Posterior cingulate gyrus (tissue), 11 donors: ENCODE data around the gene PRMT3.
"Not testable (repeated sequence)": the region's sequence is repeated elsewhere in the genome, so short reads cannot be mapped to it uniquely, and the experiment has no call there.

ENCODE experiments used
- DNase-seq, 10 donors: peaks; one replicate each; pipeline versions ENCODE4 v3.0.0 to v3.0.0-alpha.2; 2020 to 2021; ENCODE audit warnings: mixed read lengths in 3 of 10
- intact Hi-C: fragments of 100-400 bp; cut with DNase I; formaldehyde crosslinking; loops from one replicate; pipeline ENCODE4 v1.15.1; 2023

Gene PRMT3

DNA sequence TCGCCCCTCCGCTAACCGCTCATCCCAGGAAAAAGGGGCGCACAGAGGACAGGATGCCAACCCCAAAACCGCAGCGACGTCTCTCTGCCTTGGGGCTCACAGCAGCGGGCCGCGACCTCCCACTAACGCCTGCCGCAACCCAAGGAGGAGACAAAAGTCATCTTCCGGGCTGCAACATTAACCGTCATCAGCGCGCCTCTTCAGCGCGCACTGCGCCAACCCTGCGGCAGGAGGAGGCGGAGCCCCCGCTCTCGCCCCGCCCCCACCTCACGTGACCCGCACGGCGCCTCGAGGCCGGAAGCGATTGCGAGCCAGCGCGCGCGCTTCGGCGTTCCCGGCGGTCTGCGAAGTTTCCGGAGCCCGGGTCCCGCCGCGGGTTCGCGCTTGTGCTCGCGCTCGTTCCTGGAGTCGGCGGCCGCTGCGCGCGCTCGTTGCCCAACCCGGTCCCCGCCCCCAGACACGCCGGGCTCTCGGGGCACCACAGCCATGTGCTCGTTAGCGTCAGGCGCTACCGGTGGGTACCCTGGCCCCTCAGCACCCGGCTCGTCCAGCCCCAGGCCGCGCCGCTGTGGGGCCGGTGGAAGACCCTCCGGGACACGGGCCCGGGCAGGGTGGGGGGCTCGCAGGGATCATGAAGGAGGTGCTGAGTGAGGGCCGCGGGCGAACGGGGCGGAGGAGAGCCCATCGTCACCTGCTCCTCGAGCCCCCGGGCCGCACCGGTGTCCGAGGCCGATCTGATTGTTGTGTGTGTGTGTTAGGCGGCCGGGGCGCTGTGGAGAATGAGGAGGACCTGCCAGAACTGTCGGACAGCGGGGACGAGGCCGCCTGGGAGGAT, at the start of gene PRMT3:
Gene PRMT3 (plus strand): TSS at position 456 of the 835 bp plus-strand sequence. CDS start 31 bp downstream, at position 487.
- peak; percentile 90 to 99 (median 92) for DNase-seq
- intact Hi-C loops = loop anchor here (1.0 to 5.0 kb wide), 3 partner anchors 24 to 223 kb away; partner anchors contain the start of gene HTATIP2

DNA sequence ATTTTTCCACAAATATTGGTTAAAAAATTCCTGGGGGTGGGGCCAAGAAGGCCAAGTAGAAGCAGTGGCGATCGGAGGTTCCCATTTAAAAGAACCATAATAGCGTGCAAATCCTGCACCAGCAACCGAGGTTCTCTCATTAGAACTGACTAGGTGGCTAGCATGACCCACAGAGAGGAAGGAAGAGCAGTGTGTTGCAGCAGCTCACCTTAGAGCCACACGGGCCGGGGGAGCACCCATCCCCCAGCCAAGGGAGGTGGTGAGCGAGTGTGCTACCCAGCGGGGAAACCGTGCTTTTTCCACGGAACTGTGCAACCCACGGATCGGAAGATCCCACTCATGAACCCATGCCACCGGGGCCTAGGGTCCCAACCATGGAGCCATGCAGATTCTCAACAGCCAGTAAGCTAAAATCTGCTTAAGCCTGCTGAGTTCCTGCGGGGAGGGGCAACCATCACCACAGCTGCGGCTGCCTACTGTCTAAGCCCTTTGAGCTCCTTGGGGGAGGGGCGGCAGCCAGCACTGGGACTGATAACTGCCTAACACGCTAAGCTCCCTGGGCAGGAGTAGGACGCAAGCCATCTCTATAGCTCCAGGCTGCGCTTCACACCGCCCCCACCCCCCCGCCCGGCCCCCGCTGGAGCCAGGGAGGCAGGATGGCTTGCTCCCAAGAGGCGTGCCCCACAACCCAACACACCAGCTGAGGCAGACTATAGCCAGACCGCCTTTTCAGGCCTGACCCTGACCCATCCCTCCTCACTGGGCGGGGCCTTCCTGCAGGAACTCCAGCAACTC, 45.0 kb upstream of the PRMT3 start:
- DNase-seq = peak in 4 of 10 donors; percentile 18 to 90 (median 40)
- intact Hi-C loops = no loop called here

DNA sequence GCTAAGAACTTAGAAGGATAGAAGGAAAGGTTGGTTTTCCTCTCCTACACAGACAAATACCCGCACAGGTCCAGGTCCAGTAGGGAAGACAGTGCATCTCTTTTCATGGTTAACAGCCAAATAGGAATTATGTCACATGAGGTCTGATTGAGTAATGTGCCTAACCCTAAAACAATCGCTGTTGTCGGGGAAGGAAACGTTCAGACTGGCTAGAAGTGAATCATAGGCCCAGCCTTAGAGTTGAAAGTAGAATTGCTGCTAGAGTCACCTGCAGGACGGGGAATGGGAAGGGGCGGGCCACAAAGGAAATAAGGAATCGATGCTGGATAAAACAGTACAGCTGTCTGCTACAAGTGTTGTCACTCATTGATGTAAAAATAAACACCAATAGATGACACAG, 36.4 kb upstream of the PRMT3 start:
- DNase-seq = no peak
- intact Hi-C loops = loop anchor here (10.0 kb wide), 2 partner anchors 396 to 436 kb away; no protein-coding TSS in a partner anchor

DNA sequence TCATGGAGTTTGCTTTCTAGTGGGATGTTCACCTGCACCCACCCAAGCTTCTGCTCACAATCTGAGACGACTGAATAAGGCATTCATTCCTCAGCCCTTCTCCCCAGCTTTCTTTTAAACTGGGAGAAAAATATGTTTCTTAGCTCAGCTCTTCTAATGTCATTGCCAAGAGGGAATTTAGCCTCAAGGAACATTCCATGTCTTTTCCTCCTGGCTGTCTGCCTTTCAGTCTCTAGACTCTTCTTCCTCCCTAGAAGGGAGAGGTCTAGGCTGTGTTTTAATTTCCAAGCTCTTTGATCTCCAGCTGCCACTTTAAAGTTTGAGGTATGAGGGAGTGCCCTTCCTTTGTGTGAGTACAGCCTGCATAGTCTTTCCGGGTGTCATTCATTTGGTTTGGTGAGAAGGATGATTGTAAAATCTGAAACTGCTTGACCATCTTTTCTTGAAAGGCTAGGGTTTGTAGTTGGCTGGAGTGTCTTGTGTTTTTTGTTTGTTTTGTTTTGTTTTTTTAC, 35.7 kb upstream of the PRMT3 start:
- DNase-seq = no peak
- intact Hi-C loops = loop anchor here (10.0 kb wide), 2 partner anchors 397 to 437 kb away; no protein-coding TSS in a partner anchor

DNA sequence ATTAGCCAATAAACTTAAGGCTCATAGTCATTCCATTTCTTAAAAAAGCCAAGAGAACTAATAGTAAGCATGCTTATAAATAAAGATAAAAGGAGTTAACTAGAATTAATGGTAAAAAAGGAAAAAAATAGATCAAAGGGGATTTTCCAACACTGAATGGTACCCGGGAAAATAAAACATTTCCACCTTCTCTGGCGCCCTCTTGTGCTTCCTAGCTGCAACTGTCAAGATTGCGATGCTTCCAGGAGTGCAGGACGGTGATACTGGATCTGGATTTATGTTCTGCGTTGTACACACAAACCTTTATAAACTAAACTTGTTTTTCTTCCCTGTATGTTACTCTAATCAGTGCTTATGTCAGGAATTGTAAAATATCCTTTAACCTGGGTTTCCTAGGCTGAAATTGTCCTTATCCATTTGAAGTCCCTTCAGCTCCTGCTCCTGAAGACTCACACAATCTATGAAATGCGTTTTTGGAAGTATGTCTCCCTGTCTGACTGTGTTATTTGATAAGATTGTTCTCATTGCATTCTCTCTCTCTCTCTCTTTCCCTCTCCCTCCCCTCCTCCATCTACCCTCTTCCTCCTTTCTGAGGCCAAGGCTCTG, 33.6 kb upstream of the PRMT3 start:
- intact Hi-C loops = loop anchor here (2.0 to 10.0 kb wide), 3 partner anchors 225 to 439 kb away; no protein-coding TSS in a partner anchor
- DNase-seq = peak in 7 of 10 donors; percentile 37 to 86 (median 55)

DNA sequence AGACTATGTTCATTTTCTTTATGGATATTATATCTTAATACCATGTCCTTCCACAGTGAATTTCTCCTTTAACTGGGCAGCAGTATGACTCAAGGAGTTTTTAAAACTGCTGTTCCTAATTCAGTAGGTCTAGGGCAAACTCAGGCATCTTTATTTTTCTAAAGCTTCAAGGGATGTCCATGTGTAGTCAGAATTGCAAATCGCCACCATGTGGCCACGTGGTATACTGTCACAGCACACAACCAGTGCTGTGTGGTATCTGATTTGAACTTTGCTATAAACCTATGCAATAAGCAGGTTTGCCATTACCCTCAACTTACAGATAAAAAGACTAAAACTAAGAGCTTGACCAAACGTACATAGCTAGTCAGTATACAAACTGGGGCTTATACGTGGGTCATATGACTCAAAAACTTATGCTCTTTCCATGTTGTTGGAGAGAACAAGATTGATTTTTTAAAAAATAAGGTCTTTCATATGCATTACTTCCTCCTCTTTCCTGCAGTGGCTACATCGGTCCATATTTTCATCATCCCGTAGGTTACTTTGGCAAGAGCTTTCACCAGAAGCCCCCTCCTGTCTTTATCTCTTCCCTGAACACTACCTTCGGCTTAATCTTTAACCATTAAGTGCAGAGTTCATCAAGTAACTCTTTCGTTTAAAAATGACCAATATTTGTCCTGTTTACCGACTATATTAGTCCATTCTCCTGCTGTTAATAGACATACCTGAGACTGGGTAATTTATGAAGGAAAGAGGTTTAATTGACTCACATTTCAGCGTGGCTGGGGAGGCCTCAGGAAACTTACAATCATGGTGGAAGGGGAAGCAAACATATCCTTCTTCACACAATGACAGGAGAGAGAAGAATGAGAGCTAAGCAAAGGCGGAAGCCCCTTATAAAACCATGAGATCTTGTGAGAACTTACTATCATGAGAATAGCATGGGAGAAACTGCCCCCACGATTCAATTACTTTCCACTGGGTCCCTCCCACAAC, 32.0 kb upstream of the PRMT3 start:
- peak in 6 of 10 donors; percentile 34 to 89 (median 42) for DNase-seq
- intact Hi-C loops = loop anchor here (2.0 to 10.0 kb wide), 3 partner anchors 227 to 441 kb away; no protein-coding TSS in a partner anchor

DNA sequence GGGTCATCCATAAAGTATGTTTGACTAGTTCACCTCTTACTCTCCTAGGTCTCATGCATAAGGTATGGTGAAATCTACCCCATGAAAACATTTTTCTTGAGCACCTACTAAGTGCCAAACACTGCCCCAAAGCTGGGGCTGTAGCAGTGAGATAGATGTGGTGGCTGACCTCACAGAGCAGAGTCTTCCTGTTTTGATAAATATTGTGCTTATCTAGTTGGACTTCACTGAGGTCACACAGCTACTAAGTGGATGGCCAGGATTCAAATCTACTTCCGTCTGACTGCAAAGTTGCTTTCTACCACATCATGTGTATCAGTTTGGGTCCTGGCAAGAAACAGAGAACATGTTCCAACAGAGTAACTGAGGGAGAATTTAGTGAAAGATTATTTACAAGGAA, 30.4 kb upstream of the PRMT3 start:
- no peak for DNase-seq
- intact Hi-C loops = loop anchor here (10.0 kb wide), 2 partner anchors 402 to 442 kb away; no protein-coding TSS in a partner anchor

DNA sequence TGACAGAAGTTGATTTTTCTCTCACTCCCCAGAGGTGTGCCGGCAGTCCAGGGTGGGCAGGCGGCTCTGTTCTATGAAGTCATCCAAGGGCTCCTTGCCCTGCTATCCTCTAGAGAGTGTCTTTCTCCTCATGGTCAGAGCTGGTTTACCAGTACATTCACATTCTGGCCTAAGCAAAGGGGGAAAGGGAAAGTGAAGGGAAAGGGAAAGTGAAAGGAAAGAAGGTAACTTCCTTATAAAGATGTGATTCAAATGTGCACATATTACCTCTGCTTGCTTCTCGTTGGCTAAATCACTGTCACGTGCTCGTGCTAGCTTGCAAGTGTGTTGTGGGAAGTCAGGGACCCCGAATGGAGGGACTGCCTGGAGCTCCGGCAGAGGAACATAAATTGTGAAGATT, 26.9 kb upstream of the PRMT3 start:
- intact Hi-C loops = no loop called here
- no peak for DNase-seq

DNA sequence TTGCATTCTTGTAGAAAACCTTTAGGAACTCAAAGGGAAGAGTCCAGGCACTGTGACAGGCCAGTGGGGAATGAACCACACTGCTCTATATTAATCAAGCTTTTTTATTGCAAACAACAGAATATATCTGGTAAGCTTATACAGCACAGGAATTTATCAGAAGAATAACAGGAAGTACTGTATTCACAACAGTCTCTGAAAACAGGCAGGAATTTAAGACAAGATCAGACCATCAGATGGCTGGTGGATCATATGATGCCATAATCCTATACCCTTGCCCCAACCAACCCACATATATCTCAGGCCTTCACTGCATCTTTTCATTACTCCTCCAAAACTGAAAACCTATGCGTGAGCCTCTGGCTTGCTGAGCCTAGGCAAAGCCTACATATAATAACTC, 25.0 kb upstream of the PRMT3 start:
- intact Hi-C loops = no loop called here
- DNase-seq = no peak

DNA sequence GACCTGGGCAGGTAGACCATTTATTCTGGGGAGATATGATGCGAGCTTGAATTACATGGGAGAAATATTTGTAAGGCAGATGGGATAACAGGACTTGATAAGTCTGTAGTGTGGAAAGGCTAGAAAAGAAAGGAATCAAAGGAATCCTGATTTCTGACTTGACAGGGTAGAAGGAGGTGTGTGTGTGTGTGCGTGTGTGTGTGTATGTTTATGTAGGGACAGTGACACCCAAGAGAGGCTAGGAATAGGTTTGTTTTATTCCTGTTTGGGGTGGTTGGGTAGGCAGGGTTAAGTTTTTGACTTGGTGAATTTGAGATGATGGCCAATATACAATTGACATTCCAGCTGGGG, 24.4 kb upstream of the PRMT3 start:
- DNase-seq = no peak
- intact Hi-C loops = loop anchor here (1.0 kb wide), 1 partner anchor 24 kb away; the partner anchor contains the start of gene PRMT3

DNA sequence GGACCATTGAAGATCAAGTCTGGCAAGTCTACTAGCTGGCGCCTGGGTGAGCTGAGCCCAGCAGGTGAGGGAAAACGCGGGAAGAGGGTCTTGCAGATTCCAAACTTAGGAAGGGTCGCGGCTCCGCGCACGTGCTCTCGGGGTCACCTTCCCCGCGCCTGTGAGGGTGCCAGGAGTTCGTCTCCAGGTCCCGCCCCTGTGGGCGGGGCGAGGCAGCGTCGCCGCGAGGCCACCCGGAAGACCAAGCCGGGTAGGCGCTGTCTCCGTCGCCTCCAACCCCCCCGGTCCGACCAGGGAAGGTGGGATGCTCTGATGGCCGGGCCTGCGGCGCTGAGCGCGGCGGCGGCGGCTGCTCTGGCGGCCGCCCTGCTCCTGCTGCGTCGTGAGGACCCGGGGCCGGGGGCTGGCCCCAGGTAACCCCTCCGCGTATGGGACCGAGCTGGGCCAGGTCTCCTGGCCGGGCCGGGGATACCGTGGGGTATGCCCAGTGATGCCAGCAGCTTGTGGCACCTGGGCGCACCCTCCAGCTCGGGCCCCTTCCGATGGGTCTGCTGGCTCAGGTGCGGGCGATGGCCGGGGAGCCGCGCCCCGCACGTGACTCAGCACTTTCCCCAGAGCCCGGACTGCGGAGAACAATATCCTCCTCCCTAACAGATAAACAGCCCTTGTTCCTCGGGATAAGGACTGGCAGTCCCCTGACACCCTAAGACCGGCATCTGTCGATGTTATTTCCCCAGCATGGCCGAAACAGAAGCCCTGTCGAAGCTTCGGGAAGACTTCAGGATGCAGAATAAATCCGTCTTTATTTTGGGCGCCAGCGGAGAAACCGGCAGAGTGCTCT, 23.8 kb upstream of the PRMT3 start, which contains the start of gene HTATIP2:
Gene HTATIP2 (plus strand): TSS at position 215 of the 841 bp plus-strand sequence. CDS start 524 bp downstream, at position 739.
- DNase-seq = peak; percentile 43 to 96 (median 70)
- intact Hi-C loops = loop anchor here (1.0 kb wide), 1 partner anchor 24 kb away; the partner anchor contains the start of gene PRMT3

DNA sequence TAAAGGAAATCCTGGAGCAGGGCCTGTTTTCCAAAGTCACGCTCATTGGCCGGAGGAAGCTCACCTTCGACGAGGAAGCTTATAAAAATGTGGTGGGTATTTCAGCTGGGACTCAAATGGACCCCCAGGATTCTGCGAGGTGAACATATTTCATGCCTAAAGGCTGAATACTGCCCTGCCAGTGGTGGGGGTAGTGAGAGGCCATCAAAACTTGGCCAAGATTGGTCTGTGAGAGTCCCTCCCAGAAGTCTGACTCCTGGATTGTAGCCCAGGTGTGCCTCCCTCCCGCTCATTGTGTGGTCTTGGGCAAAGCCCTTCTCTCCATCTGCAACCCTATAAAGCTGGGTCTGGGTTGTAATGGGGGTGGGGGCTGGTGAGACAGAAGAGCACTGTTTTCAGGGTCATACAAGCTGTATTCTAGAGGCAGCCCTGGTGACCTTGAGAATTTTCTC, 23.1 kb upstream of the PRMT3 start:
- DNase-seq = no peak
- intact Hi-C loops = no loop called here

DNA sequence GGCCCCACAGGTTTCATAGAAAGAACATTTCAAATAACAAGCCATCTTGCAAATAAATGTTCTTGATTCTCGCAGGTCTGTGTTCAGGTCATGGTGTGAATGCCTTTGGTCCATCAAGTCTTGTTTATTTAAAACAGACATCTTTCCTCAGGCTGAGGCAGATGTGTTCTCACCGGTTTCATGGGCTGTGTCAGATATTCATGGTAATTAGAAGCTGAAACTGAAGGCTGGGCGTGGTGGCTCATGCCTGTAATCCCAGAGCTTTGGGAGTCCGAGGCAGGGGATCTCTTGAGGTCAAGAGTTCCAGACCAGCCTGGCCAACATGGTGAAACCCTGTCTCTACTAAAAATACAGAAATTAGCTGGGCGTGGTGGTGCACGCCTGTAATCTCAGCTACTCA, 22.1 kb upstream of the PRMT3 start:
- intact Hi-C loops, DNase-seq: not testable (repeated sequence)

DNA sequence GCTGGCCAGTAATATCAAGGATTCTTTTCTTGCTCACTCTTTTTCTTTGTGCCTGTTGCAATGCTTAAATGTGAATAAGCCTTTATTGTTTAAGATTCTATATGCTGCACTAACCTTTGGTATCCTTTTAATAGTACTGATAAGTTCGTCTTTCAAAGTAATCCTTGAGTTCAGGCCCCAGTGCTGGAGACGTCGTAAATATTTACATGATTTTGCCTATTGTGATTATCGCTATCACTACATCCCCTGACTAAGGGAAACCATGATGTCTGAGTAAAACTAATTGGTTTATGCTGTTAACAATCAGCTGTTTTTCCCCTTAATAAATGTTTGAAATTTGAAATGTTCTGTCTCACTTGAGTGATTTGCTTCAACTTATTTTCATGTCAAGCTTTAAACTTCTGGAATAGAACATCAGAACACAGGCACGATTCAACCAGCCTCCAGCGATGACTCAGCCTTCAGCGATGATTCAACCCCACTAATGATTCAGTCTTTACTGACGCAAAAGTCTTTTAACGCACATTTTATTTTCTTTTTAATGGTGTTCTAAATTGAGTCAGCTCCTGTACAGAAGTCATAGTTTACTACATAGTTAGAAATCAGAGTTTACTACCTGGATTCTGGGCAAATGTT, 20.1 kb upstream of the PRMT3 start:
- intact Hi-C loops = no loop called here
- peak in 7 of 10 donors; percentile 37 to 91 (median 58) for DNase-seq

DNA sequence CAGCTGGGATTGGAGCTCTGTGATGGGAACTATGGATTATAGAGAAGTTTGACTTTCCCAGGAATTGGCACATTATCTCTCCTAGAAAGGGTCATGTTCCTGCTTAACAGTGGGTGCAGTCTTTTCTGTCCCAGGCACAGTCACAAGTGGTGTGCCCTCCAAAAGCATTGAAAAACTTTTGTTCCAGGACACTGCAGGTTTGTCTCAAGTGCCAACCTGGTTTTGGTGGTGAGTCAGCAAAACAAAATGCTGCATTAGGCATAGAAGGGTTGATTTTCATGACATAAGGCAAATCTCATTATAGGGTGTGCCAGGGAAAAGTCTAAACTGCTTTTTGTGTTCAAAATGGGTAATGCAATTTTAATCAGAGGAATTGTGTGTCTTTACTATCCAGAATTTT, 19.1 kb upstream of the PRMT3 start:
- DNase-seq = no peak
- intact Hi-C loops = no loop called here

DNA sequence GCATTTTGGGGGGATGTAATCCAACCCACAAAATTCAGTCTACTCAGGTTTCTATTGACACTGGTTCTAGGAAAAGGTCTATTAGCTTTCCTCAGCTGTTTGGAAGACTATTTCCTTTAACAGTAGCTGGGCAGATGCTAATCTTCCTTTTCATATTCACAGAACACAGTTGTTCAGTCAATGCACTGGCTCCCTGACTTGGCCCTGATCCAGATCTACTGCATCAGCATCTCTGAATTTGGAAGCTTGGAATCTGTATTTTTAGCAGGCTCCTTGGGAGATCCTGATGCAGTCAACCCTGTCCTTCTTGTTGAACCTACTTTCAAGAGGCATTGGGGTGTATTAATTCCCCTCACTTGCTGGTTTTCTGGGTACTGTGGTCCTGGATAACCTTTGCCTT, 17.7 kb upstream of the PRMT3 start:
- peak in 3 of 10 donors; percentile 19 to 83 (median 26) for DNase-seq
- intact Hi-C loops = no loop called here

DNA sequence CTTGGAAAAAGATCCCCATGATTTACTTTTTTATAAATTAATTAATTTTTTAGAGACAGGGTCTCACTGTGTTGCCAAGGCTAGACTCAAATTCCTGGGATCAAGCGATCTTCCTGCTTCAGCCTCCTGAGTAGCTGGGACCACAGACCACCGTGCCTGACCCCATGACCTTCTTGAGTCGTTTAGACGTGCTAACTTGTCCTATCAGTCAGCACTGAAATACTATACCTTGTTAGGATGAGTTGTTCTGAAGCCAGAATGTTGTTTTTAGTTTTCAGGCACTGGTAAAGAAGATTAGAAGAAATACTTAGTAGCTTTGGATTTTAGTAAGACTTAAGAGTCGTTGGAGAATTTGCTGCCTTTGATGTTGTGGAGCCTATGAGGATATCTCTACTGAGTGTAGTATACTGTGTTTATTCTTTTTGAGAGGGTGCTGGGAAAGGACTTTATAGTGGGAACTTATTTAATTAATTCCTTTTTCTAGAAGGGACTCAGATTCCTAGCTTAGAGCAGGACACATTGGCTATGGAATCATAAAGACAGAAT, 15.4 kb upstream of the PRMT3 start:
- intact Hi-C loops = no loop called here
- no peak for DNase-seq
